Pancreas (tissue), 10 donors: ENCODE results near the gene UBE3B. TPM values are rescaled to one million over a fixed set of nuclear protein-coding genes. Genes with fewer than 3 reads are reported as not detected.
A peak's percentile ranks its signal among the peaks of the same experiment; 100 is the strongest.

Experiments used
- ATAC-seq, 4 donors: fragments of 200-7000 bp; cut with Tn5 transposase; one replicate each; pipeline versions ENCODE4 v1.8.0 to v1.9.1; 2020; ENCODE audit warnings: mild to moderate bottlenecking in 4 of 4, moderate library complexity in 4 of 4
- DNase-seq, 6 donors: peaks; one replicate each; pipeline ENCODE4 v3.0.0-alpha.2; 2020
- FAIRE-seq: peaks from 2 replicates; lab custom pipeline; 2012; peaks lifted over from hg19 to GRCh38; lab: Jason Lieb, UNC
- H3K27ac ChIP-seq, 4 donors: fragments of 200-600 bp; sonication (generic); 1 replicate in 3 of 4; 2 replicates in 1 of 4; pipeline versions ENCODE4 v1.5.0 to v1.8.0; 2020
- H3K27me3 ChIP-seq, 4 donors: fragments of 200-600 bp; one replicate each; pipeline ENCODE4 v1.8.0; 2021
- H3K36me3 ChIP-seq, 3 donors: fragments of 200-600 bp; sonication (generic) in 1 of 3; one replicate each; pipeline versions ENCODE4 v1.5.0 to v1.8.0; 2020 to 2021
- H3K4me1 ChIP-seq, 3 donors: fragments of 200-600 bp; one replicate each; pipeline ENCODE4 v1.8.0; 2021
- H3K4me3 ChIP-seq, 4 donors: fragments of 200-600 bp; sonication (generic) in 2 of 4; one replicate each; pipeline versions ENCODE4 v1.5.0 to v1.8.0; 2020 to 2021
- H3K9me3 ChIP-seq, 4 donors: fragments of 200-600 bp; one replicate each; pipeline ENCODE4 v1.8.0; 2021
- WGBS, 2 donors: extraction: QIAGEN DNeasy Blood & Tissue Kit; methylation state at CpG; one replicate each; pipeline ENCODE4 v1.1.7; 2013; 5-methylcytosine and 5-hydroxymethylcytosine counted together
- intact Hi-C, 3 donors: fragments of 100-400 bp; cut with DNase I; formaldehyde crosslinking; loops; one replicate each; pipeline versions ENCODE4 v1.11.1 to v1.14.2; 2022
- polyA plus RNA-seq, 2 donors: library from polyadenylated mRNA; stranded (reverse); fragments of 200-250 nt; gene quantifications; one replicate each; pipeline ENCODE4 v1.2.3, GENCODE V29; 2013
- total RNA-seq, 6 donors: library from RNA; stranded (reverse); fragmentation: NEBNext Ultra II Directional in 4 of 6; extraction: Animal tissue kit (Norgen Biotek cat#: 25700) in 4 of 6; gene quantifications; one replicate each; pipeline versions ENCODE4 v1.2.1 to v1.2.4, GENCODE V29; 2021 to 2023
- TF ChIP-seq, protein P1 (sequence below), 4 donors: fragments of 200-600 bp; sonication (generic) in 3 of 4; IDR thresholded peaks; one replicate each; pipeline versions ENCODE4 v1.5.0 to v1.8.0; 2021; ENCODE audit warnings: antibody characterized with exemption in 4 of 4
- donor health status: healthy with polysubstance abuse.
- donor health status: DM: no; HTN: no; CAD: no; lungs with moderate emphysema.
- donor health status: DM: no; HTN: no; CAD: no.
- donor health status: control.
- donor health status: control.
- donor health status: Bipolar disorder and iron deficiency.
- donor health status: DM: yes; HTN: yes; CAD: no.
- donor health status: DM: no; HTN: no; CAD: no.
- donor health status: DM: no; HTN: no; CAD: no.
- donor health status: DM: yes; HTN: yes; CAD: no.

The UBE3B gene
- total and polyA plus RNA-seq, 8 donors: 9.8 to 25.6 (median 13.8) TPM

DNA sequence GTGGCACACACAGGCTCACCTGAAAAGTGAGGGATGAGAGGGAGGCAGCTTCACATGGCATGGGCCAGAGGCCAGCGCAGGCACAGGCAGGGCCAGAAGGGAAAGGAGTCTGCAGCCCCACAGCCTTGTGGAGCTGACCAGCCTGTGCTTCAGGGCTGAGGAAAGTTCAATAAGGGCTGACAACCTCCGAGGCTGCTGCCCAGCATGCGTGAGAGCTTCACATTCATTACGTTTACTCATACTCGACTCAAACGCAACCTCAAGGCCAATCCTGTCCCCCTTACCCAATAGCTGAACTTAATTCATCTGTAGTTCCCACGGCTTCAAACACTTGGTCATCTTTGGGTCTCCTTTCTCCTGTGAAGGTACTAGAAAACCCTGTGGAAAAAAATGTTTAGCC, 91.1 kb downstream of the UBE3B start:
- no peak overlapping the region for H3K27ac ChIP-seq
- TF ChIP-seq, protein P1, sequence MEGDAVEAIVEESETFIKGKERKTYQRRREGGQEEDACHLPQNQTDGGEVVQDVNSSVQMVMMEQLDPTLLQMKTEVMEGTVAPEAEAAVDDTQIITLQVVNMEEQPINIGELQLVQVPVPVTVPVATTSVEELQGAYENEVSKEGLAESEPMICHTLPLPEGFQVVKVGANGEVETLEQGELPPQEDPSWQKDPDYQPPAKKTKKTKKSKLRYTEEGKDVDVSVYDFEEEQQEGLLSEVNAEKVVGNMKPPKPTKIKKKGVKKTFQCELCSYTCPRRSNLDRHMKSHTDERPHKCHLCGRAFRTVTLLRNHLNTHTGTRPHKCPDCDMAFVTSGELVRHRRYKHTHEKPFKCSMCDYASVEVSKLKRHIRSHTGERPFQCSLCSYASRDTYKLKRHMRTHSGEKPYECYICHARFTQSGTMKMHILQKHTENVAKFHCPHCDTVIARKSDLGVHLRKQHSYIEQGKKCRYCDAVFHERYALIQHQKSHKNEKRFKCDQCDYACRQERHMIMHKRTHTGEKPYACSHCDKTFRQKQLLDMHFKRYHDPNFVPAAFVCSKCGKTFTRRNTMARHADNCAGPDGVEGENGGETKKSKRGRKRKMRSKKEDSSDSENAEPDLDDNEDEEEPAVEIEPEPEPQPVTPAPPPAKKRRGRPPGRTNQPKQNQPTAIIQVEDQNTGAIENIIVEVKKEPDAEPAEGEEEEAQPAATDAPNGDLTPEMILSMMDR (IDR thresholded peaks at IDR 0.05): no peak
- WGBS, 2 donors: 71 to 73% methylated on average over 7 of the region's 7 CpGs
- H3K9me3 ChIP-seq: no peaks in the 10 kb centered on the region
- peaks cover 0 to 23% (median 14%) of the 10 kb centered on the region in 3 donors for H3K36me3 ChIP-seq
- FAIRE-seq (no peak), DNase-seq (no peak), ATAC-seq (no peak)
- H3K4me1 ChIP-seq: peaks cover 0 to 9% (median 0%) of the 10 kb centered on the region in 3 donors
- intact Hi-C loops: no loop called here
- no peaks in the 10 kb centered on the region for H3K27me3 ChIP-seq
- no peak overlapping the region for H3K4me3 ChIP-seq

GRCh38 chr12:109571773-109572505, 94.5 kb downstream of the UBE3B start:
- H3K4me1 ChIP-seq: peaks cover 0 to 15% (median 7%) of the 10 kb centered on the region in 3 donors
- no peak for DNase-seq
- no peak for ATAC-seq
- no peaks in the 10 kb centered on the region for H3K9me3 ChIP-seq
- WGBS, 2 donors: 85 to 88% methylated on average over 5 of the region's 5 CpGs
- H3K27me3 ChIP-seq: no peaks in the 10 kb centered on the region
- no peak for FAIRE-seq
- no peak overlapping the region for H3K27ac ChIP-seq
- H3K4me3 ChIP-seq: peak overlapping the region in 1 of 4 donors; percentile 63
- intact Hi-C loops: no loop called here
- TF ChIP-seq, protein P1 (IDR thresholded peaks at IDR 0.05): no peak
- peaks cover 0 to 19% (median 9%) of the 10 kb centered on the region in 3 donors for H3K36me3 ChIP-seq

DNA sequence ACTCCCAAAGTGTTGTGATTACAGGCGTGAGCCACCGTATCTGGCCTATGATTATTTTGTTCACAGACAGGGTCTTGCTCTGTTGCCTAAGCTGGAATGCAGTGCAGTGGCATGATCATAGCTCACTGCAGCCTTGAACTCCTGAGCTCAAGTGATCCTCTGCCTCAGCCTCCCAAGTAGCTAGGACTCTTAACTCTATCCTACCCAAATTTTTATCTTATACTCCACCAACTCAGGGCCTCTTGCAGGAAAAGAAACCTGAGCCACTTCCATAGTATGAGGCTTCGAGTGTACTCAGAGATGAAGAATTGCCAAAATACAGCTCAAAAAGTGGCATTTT, 95.0 kb downstream of the UBE3B start:
- Histone ChIP-seq H3K4me1 (peaks cover 0 to 15% (median 7%) of the 10 kb centered on the region in 3 donors), H3K36me3 (peaks cover 0 to 19% (median 8%) of the 10 kb centered on the region in 3 donors), H3K27me3 (no peaks in the 10 kb centered on the region), H3K4me3 (peak overlapping the region in 3 of 4 donors; percentile 63 to 88 (median 84)), H3K9me3 (no peaks in the 10 kb centered on the region), H3K27ac (no peak overlapping the region)
- whole genome bisulfite sequencing, 2 donors: 42 to 52% methylated on average over 3 of the region's 3 CpGs
- DNase-seq (no peak), FAIRE-seq (no peak), ATAC-seq (no peak)
- intact Hi-C loops: no loop called here
- TF ChIP-seq, protein P1 (IDR thresholded peaks at IDR 0.05): no peak

GRCh38 chr12:109573029-109573913, 95.8 kb downstream of the UBE3B start, which contains the start of the genes MMAB and MVK:
MMAB (minus strand) TSS chr12:109573504; CDS start chr12:109573480, 24 bp downstream.
MVK (plus strand) TSS chr12:109573794; CDS start chr12:109574823, 1,029 bp downstream.
- ATAC-seq (peak; percentile 96 to 99 (median 96)), FAIRE-seq (peak; percentile 67), DNase-seq (peak; percentile 95 to 100 (median 100))
- Histone ChIP-seq H3K36me3 (peaks cover 0 to 18% (median 0%) of the 10 kb centered on the region in 3 donors), H3K9me3 (no peaks in the 10 kb centered on the region), H3K4me1 (peaks cover 0 to 15% (median 7%) of the 10 kb centered on the region in 3 donors), H3K27me3 (no peaks in the 10 kb centered on the region), H3K4me3 (peak within 1 kb of the TSS; percentile 61 to 88 (median 74)), H3K27ac (peak within 1 kb of the TSS; percentile 66 to 94 (median 88))
- TF ChIP-seq, protein P1 (IDR thresholded peaks at IDR 0.05): no peak
- intact Hi-C loops: no loop called here
- 0 to 1% methylated on average over 65 to 74 of the region's 74 CpGs for WGBS, 2 donors
